OCI-LY3 (cell line): Measurements from ENCODE around the gene SCAI.

ENCODE experiments used
- EZH2phosphoT487 ChIP-seq: fragments of 200-600 bp; shearing (Covaris generic); IDR thresholded peaks from 2 replicates; pipeline ENCODE4 v1.6.1; 2018; ENCODE audit warnings: antibody characterized with exemption, mixed run types, low read depth
- TF ChIP-seq, protein P1 (sequence below): fragments of 200-600, 300-600 bp; sonication (generic); IDR thresholded peaks from 2 replicates; pipeline ENCODE4 v1.5.1; 2014; ENCODE audit warnings: antibody characterized with exemption, low read length, low read depth

DNA sequence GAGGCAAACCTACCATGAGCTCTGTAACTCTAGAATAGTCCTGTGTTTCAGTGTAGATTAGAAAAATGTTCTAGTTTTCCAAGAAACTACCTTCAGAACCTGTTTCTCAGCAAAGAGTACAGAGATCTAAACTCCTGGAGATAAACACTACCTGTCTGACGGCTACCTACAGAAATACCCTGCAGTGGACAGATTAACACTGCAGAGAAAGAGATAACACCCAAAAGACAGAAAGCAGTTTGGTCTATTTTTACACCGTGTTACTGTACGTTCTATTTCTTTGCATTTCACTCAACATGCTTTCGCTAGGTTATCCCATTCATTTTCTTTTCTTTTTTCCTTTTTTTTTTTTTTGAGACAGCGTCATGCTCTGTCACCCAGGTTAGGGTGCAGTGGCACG is 11.6 kb downstream of the SCAI start:
- TF ChIP-seq, protein P1, sequence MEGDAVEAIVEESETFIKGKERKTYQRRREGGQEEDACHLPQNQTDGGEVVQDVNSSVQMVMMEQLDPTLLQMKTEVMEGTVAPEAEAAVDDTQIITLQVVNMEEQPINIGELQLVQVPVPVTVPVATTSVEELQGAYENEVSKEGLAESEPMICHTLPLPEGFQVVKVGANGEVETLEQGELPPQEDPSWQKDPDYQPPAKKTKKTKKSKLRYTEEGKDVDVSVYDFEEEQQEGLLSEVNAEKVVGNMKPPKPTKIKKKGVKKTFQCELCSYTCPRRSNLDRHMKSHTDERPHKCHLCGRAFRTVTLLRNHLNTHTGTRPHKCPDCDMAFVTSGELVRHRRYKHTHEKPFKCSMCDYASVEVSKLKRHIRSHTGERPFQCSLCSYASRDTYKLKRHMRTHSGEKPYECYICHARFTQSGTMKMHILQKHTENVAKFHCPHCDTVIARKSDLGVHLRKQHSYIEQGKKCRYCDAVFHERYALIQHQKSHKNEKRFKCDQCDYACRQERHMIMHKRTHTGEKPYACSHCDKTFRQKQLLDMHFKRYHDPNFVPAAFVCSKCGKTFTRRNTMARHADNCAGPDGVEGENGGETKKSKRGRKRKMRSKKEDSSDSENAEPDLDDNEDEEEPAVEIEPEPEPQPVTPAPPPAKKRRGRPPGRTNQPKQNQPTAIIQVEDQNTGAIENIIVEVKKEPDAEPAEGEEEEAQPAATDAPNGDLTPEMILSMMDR, result no peak
- TF ChIP-seq EZH2phosphoT487, result no peak
